NCI-H526 (cell line): ENCODE data around the gene RBM39.
"Not testable (repeated sequence)": the region's sequence is repeated elsewhere in the genome, so short reads cannot be mapped to it uniquely, and the experiment has no call there.

ENCODE experiments used
- DNase-seq, 2 experiments: peaks; one replicate each; lab custom pipeline; 2025; lab: John Stamatoyannopoulos, UW

RBM39 gene

DNA sequence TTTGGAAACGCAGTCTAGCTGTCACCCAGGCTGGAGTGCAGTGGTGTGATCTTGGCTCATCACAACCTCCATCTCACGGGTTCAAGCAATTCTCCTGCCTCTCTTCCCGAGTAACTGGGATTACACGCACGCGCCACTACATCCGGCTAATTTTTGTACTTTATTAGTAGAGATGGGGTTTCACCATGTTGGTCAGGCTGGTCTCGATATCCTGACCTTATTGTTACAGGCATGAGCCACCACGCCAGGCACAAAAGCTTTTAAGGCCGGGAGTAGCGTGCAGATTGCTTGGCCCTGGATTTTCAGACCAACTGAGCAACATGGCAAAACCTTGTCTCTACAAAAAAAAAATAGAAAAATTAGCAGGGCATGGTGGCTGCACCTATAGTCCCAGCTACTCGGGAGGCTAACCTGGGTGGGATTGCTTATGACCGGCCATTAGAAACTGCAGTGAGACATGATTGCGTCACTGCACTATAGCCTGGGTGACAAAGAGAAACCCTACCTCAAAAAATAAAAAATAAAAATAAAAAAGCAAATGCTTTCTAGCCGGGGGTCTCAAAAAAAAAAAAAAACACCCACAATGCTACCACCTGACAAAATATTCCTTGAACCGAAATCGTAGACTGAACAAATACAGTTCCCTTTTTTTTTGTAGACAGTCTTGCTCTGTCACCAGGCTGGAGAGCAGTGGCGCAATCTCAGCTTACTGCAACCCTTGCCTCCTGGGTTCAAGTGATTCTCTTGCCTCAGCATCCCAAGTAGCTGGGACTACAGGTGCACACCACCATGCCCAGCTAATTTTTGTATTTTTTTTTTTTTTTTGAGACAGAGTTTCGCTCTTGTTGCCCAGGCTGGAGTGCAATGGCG is 15.0 kb downstream of the RBM39 start:
- no peak for DNase-seq

DNA sequence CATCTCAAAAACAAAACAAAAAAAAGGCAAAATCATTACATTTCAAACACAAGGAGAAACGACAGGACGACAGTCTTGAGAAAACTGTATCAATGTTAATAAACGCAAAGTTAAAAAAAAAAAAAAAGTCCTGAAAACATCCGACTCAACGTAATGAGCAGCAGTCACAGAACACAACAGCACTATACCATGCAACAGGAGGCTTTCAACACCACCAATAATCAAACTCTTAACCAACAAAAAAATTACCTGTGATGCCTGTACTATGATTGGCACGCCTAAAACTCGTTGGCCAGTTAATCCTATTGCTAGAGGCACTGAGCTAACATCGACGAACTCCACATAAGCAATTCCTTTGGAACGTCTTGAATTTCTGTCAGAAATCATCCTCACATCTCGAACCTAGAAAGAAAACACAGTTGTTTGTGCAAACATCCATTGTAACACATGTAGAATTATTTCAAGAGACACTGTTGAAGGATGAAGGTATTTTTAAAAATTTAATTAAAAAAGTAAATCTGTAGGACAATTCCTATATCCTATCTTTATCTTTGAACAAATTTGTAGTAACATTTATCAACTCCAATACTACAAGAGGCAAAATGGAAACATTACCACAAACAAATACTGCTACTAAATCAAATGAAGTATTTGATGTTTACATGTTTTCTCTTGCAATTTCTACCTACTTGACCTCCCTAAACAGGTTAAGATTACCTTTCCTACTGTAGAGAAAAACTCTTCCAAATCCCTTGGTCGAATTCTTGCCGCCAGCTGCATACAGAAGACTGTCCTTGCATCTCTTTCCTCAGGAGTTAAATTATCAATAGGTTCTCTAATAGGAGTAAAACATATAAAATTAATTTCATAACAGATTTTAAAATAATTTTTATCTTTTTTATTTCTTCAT is 17.5 kb downstream of the RBM39 start:
- DNase-seq, result no peak

DNA sequence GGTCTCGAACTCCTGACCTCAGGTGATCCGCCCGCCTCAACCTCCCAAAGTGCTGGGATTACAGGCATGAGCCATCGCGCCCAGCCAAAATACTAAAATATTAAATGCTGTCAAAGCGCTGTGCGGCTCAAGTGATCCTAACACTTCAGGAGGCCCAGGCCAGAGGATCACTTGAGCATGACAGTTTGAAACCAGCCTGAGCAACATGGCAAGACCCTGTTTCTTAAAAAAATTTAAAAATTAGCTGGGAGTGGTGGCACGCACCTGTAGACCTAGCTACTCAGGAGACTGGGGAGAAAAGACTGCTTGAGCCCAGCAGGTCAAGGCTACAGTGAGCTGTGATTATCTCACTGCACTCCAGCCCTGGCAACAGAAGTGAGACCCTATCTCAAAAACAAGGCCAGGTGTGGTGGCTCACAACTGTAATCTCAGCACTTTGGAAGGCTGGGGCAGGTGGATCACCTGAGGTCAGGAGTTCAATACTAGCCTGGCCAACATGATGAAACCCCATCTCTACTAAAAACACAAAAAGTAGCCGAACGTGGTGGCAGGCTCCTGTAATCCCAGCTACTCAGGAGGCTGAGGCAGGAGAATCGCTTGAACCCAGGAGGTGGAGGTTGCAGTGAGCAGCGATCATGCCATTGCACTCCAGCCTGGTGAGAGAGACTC is 18.3 kb downstream of the RBM39 start:
- DNase-seq, result not testable (repeated sequence)

- DNase-seq, result not testable (repeated sequence)
These were observed 18.8 kb downstream of the RBM39 start for GRCh38 chr20:35723275-35723639.

DNA sequence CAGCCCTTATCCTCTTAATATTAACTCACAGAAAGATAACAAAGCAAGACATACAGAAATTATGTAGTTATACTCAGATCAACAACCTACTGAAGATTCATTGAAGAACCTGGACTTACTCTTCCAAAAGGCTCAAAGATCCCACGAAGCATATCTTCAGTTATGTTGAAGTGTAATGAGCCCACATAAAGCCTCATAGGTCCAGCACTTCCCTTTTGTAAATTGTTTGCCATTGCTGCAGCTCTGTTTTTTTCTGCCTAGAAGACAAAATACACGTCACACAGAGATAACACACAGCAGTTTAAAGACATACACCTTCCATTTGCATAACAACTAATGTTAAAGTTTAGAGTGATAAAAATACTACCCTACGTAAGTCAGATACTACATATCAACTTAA is 20.4 kb downstream of the RBM39 start:
- no peak for DNase-seq

GRCh38 chr20:35721219-35721618 is 20.8 kb downstream of the RBM39 start:
- no peak for DNase-seq

GRCh38 chr20:35720165-35721123 is 21.6 kb downstream of the RBM39 start:
- no peak for DNase-seq

DNA sequence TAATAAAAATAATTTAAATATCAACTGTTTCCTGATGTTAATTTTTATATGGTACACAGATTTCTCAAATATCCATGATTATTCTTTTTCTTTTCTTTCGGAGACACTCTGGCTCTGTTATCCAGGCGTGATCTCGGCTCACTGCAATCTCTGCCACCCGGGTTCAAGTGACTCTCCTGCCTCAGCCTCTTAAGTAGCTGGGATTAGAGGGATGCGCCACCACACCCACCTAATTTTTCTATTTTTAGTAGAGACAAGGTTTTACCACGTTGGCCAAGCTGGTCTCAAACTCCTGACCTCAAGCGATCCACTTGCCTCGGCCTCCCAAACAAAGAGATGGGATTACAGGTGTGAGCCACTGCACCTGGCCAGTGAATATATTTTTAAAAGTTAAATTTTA is 22.3 kb downstream of the RBM39 start:
- DNase-seq, result no peak

DNA sequence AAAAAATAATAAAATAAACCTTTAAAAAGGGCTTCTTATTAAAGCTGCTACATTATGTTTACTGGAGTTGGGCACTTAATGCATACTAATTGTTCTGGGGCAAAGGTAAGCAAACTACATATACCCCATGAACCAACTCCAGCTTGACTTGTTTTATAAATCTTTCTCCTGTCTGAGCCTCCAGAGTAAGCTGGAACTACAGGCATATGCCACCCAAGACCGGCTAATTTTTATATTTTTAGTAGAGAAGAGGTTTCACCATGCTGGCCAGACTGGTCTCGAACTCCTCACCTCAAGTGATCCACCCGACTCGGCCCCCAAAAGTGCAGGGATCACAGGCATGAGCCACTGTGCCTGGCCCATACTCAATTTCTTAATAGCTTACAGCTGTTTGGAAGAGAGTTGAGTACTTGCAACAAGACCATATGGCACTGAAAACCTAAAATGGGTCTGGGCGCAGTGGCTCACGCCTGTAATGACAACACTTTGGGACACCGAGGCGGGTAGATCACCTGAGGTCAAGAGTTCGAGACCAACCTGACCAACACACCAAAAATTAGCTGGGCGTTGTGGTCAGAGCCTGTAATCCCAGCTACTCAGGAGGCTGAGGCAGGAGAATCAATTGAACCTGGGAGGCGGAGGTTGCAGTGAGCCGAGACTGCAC is 23.0 kb downstream of the RBM39 start:
- DNase-seq, result no peak

DNA sequence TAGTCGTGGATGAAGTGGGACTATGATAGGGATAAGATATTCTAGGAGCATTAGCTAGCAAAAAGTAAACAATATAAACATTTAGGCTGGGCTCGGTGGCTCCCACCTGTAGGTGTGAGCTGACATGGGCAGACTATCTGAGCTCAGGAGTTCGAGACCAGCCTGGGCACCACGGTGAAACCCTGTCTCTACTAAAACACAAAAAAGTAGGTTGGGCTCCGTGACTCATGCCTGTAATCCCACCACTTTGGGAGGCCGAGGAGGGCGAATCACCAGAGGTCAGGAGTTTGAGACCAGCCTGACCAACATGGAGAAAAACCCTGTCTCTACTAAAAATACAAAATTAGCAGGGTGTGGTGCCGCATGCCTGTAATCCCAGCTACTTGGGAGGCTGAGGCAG is 23.7 kb downstream of the RBM39 start:
- DNase-seq, result not testable (repeated sequence)

- DNase-seq, result no peak
These were observed 25.7 kb downstream of the RBM39 start for GRCh38 chr20:35716330-35716729.

DNA sequence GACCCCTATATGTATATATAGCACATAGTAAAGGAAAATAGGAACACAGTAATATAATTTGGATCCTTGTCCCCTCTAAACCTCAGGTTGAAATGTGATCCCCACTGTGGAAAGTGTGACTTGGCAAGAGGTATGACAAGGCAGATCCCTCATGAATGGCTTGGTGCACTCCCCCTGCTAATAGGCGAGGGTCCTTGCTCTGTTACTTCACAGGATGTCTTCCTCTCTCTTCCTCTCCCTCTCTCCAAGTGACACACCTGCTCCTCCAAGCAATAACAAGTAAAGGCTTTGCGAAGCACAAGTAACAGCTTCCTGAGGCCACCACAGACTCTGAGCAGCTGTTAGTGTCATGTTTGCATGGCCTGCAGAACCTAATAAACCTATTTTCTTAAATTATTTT is 26.4 kb downstream of the RBM39 start:
- no peak for DNase-seq

- no peak for DNase-seq
These were observed 27.9 kb downstream of the RBM39 start for GRCh38 chr20:35714127-35714526.

- DNase-seq, result not testable (repeated sequence)
These were observed 28.9 kb downstream of the RBM39 start for GRCh38 chr20:35713120-35713519.

DNA sequence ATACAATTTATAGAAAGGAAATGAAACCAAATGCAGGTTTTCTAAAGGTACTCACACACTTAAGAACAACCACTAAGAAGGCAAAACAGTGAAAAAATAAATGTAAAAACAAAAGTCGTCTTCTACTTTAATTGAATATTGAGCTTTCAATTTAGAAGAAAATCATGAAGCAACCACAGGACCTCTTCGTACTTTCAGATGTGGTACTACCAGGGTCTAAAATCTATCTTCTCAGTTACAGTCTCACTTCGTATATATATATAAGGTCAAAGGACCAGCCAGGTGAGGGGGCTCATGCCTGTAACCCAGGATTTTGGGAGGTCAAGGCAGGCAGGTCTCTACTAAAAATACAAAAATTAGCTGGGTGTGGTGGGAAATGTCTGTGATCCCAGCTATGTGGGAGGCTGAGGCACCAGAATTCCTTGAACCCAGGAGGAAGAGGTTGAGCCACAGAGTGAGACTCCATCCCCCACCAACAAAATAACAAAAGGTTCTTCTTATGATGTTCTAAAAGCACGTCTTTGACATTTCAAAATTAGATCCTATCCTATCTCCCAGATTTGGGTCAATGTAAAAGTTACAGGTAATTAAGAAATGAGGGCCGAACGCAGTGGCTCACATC is 30.4 kb downstream of the RBM39 start:
- DNase-seq, result no peak

DNA sequence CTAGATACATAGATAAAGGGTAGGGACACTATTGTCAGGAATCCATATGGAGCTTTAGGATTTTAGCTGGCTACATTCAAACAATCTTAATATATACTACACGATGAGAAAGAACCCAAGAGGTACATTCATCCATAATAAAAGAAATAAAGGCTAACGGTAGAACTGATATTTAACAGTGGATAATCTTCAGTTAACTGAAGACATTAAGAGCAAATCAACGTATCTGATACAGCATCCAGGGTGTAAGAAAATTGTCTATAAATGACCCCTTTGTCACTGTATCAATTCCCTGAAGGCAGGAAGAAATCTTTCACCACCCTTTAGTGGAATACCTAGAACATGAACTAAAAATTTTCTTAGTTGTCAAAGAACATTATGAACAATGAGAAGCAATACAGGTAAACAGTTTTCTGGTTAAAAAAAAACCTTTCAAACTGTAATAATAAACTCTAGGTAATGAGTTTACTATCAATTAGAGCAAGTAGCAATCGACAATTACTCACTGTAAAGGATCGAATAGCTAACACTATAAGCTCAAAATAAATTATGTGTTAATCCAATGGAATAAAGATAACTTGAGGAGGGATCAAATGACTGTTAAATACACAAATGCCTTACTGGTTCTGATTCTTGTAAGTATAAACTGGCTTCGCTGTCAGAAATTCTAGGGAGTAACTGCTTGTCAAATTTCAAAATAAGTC is 31.0 kb downstream of the RBM39 start:
- no peak for DNase-seq

GRCh38 chr20:35710039-35710438 is 32.0 kb downstream of the RBM39 start:
- no peak for DNase-seq

DNA sequence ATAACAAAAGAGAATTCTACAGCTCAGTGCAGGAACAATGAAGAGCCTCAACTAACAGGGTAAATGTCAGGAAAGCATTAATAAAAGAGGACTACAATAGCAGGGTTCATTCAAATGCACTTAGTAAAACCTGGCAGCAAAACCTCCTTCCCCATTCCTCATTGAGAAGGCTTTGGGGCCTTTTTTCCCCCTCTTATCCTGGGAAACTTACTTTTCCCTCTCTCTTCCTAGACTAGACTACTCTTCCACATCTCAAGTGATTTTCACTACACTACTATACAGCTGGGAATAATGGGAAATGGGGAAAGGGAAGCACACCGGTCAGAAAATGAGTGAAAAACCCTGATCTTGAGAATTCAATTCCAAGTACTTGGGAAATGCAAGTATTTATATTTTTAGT is 32.8 kb downstream of the RBM39 start:
- no peak for DNase-seq

GRCh38 chr20:35708502-35708901 is 33.6 kb downstream of the RBM39 start:
- no peak for DNase-seq
